Nephron progenitor cell (in vitro differentiated cells): Measurements from ENCODE around the gene PUS1.
A peak's percentile ranks its signal among the peaks of the same experiment; 100 is the strongest.
"Not testable (repeated sequence)": the region's sequence is repeated elsewhere in the genome, so short reads cannot be mapped to it uniquely, and the experiment has no call there.

Experiments used
- DNase-seq: peaks from one replicate; pipeline ENCODE4 v3.0.0; 2021
- H3K27ac Mint-ChIP-seq: 2 replicates; pipeline ENCODE4 v1.8.0; 2021; ENCODE audit warnings: mild to moderate bottlenecking, moderate library complexity, mixed read lengths
- H3K27me3 Mint-ChIP-seq: 2 replicates; pipeline ENCODE4 v1.8.0; 2021; ENCODE audit warnings: mild to moderate bottlenecking, low read depth, mixed read lengths; ENCODE audit not compliant: poor library complexity
- H3K36me3 Mint-ChIP-seq: 2 replicates; pipeline ENCODE4 v1.8.0; 2021; ENCODE audit warnings: low read depth, mixed read lengths
- H3K4me1 Mint-ChIP-seq: 2 replicates; pipeline ENCODE4 v1.8.0; 2021; ENCODE audit warnings: mixed read lengths
- H3K4me3 Mint-ChIP-seq: 2 replicates; pipeline ENCODE4 v1.8.0; 2021; ENCODE audit warnings: mild to moderate bottlenecking, moderate library complexity, mixed read lengths
- H3K9me3 Mint-ChIP-seq: 2 replicates; pipeline ENCODE4 v1.8.0; 2021; ENCODE audit warnings: mild to moderate bottlenecking, moderate library complexity, mixed read lengths
- CTCF ChIP-seq: fragments of 200-600 bp; sonication (generic); IDR thresholded peaks from 2 replicates; pipeline ENCODE4 v1.5.0; 2021; ENCODE audit warnings: antibody characterized with exemption

Gene PUS1

DNA sequence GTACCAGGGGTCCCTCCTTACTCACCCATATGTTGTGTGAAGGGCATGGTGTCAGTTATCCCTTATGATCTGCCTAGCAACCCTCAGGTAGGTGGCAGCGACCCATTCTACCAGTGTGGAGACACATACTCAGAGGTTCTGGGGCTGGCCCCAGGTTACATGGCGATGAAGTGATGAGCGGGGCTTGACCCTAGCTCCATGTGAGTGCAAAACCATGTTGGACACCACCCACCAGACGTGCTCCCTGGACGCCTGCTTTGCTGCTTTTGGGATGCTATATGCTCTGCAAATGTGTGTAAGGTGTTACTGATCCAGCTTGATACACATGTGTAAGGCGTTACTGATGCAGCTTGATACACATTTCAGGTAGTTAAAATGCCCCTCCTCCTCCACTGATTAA lies 54.0 kb downstream of the PUS1 start:
- H3K27ac Mint-ChIP-seq = no peak overlapping the region
- no peaks in the 10 kb centered on the region for H3K27me3 Mint-ChIP-seq
- no peaks in the 10 kb centered on the region for H3K9me3 Mint-ChIP-seq
- TF ChIP-seq CTCF = no peak
- peaks cover 36% of the 10 kb centered on the region for H3K36me3 Mint-ChIP-seq
- H3K4me1 Mint-ChIP-seq = peaks cover 9% of the 10 kb centered on the region
- no peak overlapping the region for H3K4me3 Mint-ChIP-seq
- no peak for DNase-seq

GRCh38 chr12:131983554-131983953 lies 54.5 kb downstream of the PUS1 start:
- H3K4me3 Mint-ChIP-seq = no peak overlapping the region
- no peaks in the 10 kb centered on the region for H3K27me3 Mint-ChIP-seq
- H3K36me3 Mint-ChIP-seq = peaks cover 36% of the 10 kb centered on the region
- H3K27ac Mint-ChIP-seq = no peak overlapping the region
- no peak for TF ChIP-seq CTCF
- DNase-seq = no peak
- H3K9me3 Mint-ChIP-seq = no peaks in the 10 kb centered on the region
- peaks cover 9% of the 10 kb centered on the region for H3K4me1 Mint-ChIP-seq

- Mint-ChIP-seq H3K27ac (peak overlapping the region; percentile 85), H3K4me1 (peaks cover 9% of the 10 kb centered on the region), H3K4me3 (no peak overlapping the region), H3K36me3 (peaks cover 42% of the 10 kb centered on the region), H3K9me3 (no peaks in the 10 kb centered on the region), H3K27me3 (no peaks in the 10 kb centered on the region)
- no peak for TF ChIP-seq CTCF
- no peak for DNase-seq
Measured at GRCh38 chr12:131984334-131984733, 55.3 kb downstream of the PUS1 start.

- H3K27ac Mint-ChIP-seq, H3K9me3 Mint-ChIP-seq, H3K4me3 Mint-ChIP-seq, H3K27me3 Mint-ChIP-seq, DNase-seq: not testable (repeated sequence)
- H3K36me3 Mint-ChIP-seq = peaks cover 47% of the 10 kb centered on the region
- H3K4me1 Mint-ChIP-seq = peaks cover 20% of the 10 kb centered on the region
Measured at GRCh38 chr12:131985510-131985875, 56.4 kb downstream of the PUS1 start.

DNA sequence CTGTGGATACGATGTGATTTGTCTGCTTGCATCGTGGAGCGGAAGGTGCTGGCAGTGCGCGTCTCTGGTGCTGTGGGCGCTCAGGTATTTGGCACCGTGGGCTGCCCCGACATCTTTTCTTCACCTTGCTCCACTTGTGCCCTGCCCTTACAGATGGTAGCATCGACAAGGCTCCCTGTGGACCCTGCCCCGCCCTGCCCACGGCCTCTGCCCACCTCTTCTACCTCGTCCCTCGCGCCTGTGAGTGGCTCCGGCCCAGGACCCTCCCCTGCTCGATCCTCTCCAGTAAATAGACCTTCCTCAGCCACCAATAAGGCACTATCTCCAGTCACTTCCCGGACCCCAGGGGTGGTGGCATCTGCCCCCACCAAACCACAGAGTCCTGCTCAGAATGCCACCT lies 57.3 kb downstream of the PUS1 start:
- Mint-ChIP-seq H3K27me3 (no peaks in the 10 kb centered on the region), H3K36me3 (peaks cover 52% of the 10 kb centered on the region), H3K4me1 (peaks cover 28% of the 10 kb centered on the region), H3K9me3 (no peaks in the 10 kb centered on the region), H3K4me3 (no peak overlapping the region), H3K27ac (peak overlapping the region; percentile 58)
- DNase-seq = no peak
- no peak for TF ChIP-seq CTCF

GRCh38 chr12:131986910-131987309 lies 57.8 kb downstream of the PUS1 start:
- no peaks in the 10 kb centered on the region for H3K27me3 Mint-ChIP-seq
- DNase-seq = no peak
- peaks cover 30% of the 10 kb centered on the region for H3K4me1 Mint-ChIP-seq
- no peak for TF ChIP-seq CTCF
- no peak overlapping the region for H3K27ac Mint-ChIP-seq
- no peak overlapping the region for H3K4me3 Mint-ChIP-seq
- H3K9me3 Mint-ChIP-seq = no peaks in the 10 kb centered on the region
- peaks cover 57% of the 10 kb centered on the region for H3K36me3 Mint-ChIP-seq
